Superior temporal gyrus (tissue), 1 donor: ENCODE measurements around the gene CDAN1.
A peak's percentile ranks its signal among the peaks of the same experiment; 100 is the strongest.

Source experiments
- DNase-seq: peaks from one replicate; pipeline ENCODE4 v3.0.0-alpha.2; 2016; ENCODE audit errors: extremely low spot score

The CDAN1 gene

DNA sequence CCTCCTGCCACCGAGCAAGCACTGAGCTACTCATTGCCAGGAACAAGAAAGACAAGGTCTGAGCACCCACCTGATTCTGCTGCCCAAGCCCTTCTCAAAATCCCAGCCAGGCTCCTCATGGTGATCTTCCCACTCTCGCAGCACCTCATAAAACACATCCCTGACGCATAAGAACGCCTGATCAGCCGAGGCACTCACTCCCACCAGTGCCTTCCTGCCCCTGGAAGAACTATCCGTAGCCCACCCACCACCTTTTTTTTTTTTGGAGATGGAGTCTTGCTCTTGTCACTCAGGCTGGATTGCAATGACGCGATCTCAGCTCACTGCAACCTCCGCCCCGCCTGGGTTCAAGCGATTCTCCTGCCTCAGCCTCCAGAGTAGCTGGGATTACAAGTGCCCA, 3.9 kb downstream of the CDAN1 start:
- no peak for DNase-seq

GRCh38 chr15:42732095-42732827, 4.7 kb downstream of the CDAN1 start:
- no peak for DNase-seq

DNA sequence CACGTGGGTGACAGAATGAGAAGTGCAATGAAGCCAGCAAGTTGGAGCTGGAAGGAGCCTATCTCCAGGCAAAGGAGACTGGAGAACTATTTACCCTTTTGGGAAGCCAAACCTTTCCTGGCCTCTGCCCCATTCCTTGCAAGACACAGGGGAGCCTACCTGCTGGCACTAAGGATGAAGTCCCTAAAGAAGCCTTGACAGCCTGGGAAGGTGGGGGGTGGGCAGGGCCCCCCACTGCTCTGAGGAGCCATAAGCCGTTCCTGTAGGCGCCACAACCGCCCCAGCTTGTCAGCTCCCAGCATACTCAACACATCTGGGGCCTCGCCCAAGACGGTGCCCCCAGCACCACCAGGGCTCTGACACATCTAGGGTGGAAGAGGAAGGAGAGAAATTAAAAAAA, 5.5 kb downstream of the CDAN1 start:
- DNase-seq, result no peak

GRCh38 chr15:42730536-42730935, 6.4 kb downstream of the CDAN1 start:
- no peak for DNase-seq

- DNase-seq, result no peak
Observed at GRCh38 chr15:42730135-42730534, 6.8 kb downstream of the CDAN1 start.

DNA sequence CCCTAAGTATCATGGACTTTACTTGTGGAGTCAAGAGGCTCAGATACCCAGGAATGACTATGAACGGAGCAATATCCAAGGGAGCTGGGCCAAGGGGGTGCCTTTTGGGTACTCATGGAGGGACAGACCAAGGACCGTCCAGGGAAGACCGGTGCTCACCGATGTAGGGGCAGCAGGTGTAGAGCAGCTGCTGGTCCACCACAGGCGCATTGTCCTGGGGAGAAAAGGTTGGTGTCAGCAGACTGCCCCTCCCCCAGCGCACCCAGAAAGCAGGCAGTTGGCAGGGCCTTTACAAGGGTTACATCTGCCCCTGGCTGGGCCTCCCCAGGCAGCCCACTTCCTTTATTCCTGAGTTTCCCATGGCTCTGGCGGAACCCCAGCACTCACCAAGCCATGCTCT, 7.5 kb downstream of the CDAN1 start:
- no peak for DNase-seq

- DNase-seq, result no peak
Observed at GRCh38 chr15:42728972-42729371, 8.0 kb downstream of the CDAN1 start.

DNA sequence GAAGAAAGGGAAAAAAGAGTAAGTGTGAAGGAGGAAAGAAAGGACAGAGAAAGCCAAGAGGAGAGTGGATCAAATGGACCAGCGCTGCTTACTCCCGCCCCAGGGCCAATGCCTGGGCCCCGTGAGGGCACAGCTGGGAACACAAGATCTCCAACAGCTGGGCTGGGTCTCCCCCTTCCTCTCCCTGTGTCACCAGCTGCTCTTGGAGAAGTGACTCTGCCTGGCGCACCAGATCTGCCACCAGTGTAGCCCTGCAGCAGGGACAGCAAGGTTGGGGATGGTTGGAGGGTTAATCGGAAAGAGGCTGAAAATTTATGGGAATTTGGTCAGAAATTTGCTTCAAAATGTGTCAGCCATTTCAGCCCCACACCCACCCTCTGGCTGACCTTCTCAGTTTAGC, 8.4 kb downstream of the CDAN1 start:
- peak; percentile 41 for DNase-seq

- DNase-seq, result no peak
Observed at GRCh38 chr15:42727750-42728381, 9.1 kb downstream of the CDAN1 start.

GRCh38 chr15:42726114-42726513, 10.8 kb downstream of the CDAN1 start:
- DNase-seq, result no peak

GRCh38 chr15:42725331-42725903, 11.5 kb downstream of the CDAN1 start:
- DNase-seq, result no peak

- no peak for DNase-seq
Observed at GRCh38 chr15:42724276-42724675, 12.7 kb downstream of the CDAN1 start.

DNA sequence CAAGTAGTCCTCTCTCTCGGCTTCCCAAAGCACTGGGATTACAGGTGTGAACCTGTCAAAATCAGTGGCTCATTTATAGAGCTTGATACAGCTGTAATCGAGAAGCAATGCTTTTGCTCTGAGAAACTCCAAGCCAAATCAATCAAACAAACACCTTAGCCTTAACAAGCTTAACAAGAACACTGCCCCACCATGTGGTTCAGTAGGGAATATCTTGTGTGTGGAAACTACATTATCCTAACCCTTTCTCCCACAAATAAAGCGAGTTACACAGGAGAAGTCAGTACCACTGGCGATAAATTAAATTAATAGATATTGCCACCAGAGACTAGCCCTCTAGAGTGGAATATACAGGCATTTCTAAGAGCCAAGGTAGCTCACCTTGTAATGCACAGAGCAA, 13.9 kb downstream of the CDAN1 start:
- DNase-seq, result no peak

- DNase-seq, result no peak
Observed at GRCh38 chr15:42721916-42722315, 15.0 kb downstream of the CDAN1 start.

- DNase-seq, result no peak
Observed at GRCh38 chr15:42721016-42721415, 15.9 kb downstream of the CDAN1 start.

DNA sequence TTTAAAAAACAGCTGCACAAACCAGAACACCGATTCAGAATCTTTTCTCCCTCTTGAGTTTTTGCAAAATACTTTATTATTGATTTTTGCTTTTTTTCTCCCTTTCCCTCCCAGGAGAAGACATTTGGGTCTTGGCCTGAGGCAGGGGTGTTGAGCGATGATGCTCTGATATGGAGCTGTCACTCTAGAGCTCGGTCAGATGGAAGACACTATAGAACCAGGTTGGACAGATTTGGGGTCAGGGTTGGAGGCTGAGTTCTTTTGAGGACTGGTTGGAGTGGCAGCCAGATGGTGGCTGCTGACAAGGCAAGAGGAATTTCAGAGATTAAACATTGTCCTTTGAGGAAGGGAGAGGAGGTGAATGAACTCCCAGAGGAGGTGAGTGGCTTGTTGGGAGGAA, 16.9 kb downstream of the CDAN1 start:
- no peak for DNase-seq

GRCh38 chr15:42719043-42719442, 17.9 kb downstream of the CDAN1 start:
- DNase-seq, result no peak

- DNase-seq, result no peak
Observed at GRCh38 chr15:42716626-42717025, 20.3 kb downstream of the CDAN1 start.

DNA sequence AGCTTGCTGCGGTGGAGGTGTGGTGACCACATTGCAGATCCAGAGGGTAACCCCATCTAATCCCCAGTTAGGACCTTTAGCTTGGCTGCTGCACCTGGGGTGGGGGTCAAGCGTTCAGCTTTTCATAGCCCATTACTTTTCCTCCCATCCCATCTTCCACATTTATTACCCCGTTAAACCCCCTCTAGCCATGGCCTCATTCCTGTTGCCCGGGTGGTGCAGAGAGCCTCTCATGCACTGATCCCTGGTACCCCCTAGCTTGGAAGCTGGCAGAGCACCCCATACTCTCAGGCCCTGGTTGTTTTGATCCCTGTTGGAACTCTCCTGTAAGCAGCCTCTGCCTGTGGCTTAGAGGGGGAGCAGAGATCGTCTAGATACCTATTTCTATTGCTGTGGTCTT, 20.8 kb downstream of the CDAN1 start:
- no peak for DNase-seq

- no peak for DNase-seq
Observed at GRCh38 chr15:42712584-42712983, 24.3 kb downstream of the CDAN1 start.

DNA sequence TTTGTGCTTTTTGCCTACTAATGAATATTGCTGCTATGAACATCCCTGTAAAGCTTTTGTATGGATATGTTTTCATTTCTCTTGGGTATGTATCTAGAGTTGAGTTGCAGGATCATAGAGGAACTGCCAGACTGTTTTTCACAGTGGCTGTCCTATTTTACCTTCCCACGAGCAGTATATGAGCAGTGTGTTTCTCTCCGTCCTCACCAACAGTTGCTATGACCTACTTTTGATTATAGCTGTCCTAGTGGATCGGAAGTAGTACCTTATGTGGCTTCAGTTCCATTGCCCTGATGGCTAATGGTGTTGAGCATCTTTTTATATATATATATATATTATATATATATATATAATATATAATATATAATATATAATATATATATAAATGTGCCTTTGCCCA, 25.2 kb downstream of the CDAN1 start:
- DNase-seq, result peak; percentile 12

DNA sequence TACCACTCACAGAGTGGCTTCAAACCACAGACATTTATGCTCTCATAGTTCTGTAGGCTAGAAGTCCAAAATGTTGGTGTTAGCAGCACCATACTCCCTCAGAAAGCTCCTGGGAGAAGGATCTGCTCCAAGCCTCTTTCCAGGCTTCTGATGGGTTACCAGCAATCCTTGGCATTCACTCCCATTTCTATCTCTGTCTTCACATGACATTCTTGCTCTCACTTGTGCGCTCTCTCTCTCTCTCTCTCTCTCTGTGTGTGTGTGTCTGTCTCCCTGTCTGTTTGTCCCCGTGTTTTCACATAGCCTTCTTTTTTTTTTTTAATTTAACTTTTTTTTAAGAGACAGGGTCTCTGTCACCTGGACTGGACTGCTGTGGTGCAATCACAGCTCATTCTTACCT, 26.3 kb downstream of the CDAN1 start:
- no peak for DNase-seq

DNA sequence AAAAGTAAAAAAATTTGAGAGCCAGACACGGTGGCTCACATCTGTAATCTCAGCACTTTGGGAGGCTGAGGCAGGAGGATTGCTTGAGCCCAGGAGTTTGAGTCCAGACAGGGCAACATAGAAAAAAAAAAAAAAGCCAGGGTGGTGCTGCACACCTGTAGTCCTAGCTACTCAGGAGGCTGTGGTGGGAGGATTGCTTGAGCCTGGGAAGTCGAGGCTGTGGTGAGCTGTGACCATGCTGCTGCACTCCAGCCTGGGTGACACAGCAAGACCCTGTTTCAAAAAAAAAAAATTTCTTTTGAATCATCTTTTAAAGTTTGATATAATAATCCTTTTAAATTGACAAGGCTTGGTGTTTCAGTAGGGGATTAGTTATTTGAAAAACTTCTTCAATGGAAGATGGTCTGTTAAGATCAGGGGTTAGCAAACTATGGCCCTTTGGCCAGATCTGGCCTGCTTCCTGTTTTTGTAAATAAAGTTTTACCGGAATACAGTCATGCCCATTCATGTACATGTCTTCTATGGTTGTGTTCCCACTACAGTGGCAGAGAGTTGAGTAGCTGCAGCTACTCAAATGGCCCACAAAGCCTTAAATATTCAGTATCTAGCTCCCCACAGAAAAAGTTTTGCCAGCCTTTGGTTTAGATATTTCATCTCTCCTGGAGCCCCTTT, 28.9 kb downstream of the CDAN1 start:
- no peak for DNase-seq
